H1 (cell line): ENCODE measurements around the gene CKLF. TPM values are rescaled to one million over a fixed set of nuclear protein-coding genes. Genes with fewer than 3 reads are reported as not detected.

Experiments used
- CBX8 ChIP-seq: fragments of 300-800, 300-1000 bp; sonication (generic); IDR thresholded peaks from 2 replicates; pipeline ENCODE4 v1.7.1; 2016; ENCODE audit warnings: low read depth, low read length, borderline replicate concordance
- JUN ChIP-seq: IDR thresholded peaks from 2 replicates; pipeline ENCODE4 v1.6.1; 2011; ENCODE audit warnings: low read depth, mild to moderate bottlenecking, improper control_type of control experiment, low read length
- PHF8 ChIP-seq: fragments of 200-600 bp; sonication (generic); conservative IDR thresholded peaks from 2 replicates; pipeline ENCODE4 v1.7.1; 2012; ENCODE audit warnings: low read depth, mild to moderate bottlenecking, inconsistent platforms, low read length, moderate library complexity
- TAF1 ChIP-seq: IDR thresholded peaks from 2 replicates; pipeline ENCODE4 v1.6.1; 2011; ENCODE audit warnings: mild to moderate bottlenecking, low read depth, low read length
- polyA plus RNA-seq, 7 experiments: library from polyadenylated mRNA; depleted of rRNA in 3 of 7; stranded (reverse) in 5 of 7; unstranded in 2 of 7; fragments of >200 nt in 5 of 7; fragments of 200-250 nt in 2 of 7; gene quantifications; 1 replicate in 5 of 7; 2 replicates in 1 of 7; 4 replicates in 1 of 7; pipeline versions ENCODE4 v1.2.1 to v1.2.3, GENCODE V29; 2011 to 2013; ENCODE audit warnings: missing spikeins in 2 of 7, mixed read lengths in 2 of 7
- total RNA-seq: library from RNA; stranded (reverse); fragmentation: NEBNext Ultra II Directional; extraction: Animal tissue kit (Norgen Biotek cat#: 25700); gene quantifications from 2 replicates; pipeline ENCODE4 v1.2.1, GENCODE V29; 2021
- TF ChIP-seq, protein P1 (sequence below): fragments of 300-600 bp; sonication (generic); IDR thresholded peaks from 2 replicates; pipeline ENCODE4 v1.7.1; 2012; ENCODE audit warnings: low read length, moderate library complexity, mild to moderate bottlenecking, inconsistent platforms; ENCODE audit not compliant: insufficient replicate concordance

The CKLF gene
- total and polyA plus RNA-seq, 2 of the 8 experiments (the other 6 are each of a cell fraction or from before 2014, with no cell fraction given): 21.1 to 63.5 TPM

DNA sequence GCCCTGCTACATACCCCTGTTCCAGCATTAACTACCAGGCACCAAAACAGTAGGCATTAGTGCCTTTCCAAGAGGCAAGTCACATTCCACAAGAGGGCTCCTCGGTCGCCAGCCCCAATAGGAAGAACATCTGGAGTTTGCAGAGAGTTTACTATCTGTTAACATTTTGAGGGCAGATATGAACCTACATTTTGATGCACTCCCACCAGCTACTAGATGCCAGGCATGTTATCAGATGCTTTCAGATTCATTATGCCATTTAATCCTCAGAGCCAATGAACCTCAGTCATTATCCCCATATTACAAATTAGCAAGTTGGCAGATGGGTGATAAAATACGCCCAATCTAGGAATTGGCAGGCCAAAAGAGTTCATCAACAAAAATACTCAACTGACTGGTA is 22.7 kb downstream of the CKLF start (continued):
- TF ChIP-seq, protein P1, sequence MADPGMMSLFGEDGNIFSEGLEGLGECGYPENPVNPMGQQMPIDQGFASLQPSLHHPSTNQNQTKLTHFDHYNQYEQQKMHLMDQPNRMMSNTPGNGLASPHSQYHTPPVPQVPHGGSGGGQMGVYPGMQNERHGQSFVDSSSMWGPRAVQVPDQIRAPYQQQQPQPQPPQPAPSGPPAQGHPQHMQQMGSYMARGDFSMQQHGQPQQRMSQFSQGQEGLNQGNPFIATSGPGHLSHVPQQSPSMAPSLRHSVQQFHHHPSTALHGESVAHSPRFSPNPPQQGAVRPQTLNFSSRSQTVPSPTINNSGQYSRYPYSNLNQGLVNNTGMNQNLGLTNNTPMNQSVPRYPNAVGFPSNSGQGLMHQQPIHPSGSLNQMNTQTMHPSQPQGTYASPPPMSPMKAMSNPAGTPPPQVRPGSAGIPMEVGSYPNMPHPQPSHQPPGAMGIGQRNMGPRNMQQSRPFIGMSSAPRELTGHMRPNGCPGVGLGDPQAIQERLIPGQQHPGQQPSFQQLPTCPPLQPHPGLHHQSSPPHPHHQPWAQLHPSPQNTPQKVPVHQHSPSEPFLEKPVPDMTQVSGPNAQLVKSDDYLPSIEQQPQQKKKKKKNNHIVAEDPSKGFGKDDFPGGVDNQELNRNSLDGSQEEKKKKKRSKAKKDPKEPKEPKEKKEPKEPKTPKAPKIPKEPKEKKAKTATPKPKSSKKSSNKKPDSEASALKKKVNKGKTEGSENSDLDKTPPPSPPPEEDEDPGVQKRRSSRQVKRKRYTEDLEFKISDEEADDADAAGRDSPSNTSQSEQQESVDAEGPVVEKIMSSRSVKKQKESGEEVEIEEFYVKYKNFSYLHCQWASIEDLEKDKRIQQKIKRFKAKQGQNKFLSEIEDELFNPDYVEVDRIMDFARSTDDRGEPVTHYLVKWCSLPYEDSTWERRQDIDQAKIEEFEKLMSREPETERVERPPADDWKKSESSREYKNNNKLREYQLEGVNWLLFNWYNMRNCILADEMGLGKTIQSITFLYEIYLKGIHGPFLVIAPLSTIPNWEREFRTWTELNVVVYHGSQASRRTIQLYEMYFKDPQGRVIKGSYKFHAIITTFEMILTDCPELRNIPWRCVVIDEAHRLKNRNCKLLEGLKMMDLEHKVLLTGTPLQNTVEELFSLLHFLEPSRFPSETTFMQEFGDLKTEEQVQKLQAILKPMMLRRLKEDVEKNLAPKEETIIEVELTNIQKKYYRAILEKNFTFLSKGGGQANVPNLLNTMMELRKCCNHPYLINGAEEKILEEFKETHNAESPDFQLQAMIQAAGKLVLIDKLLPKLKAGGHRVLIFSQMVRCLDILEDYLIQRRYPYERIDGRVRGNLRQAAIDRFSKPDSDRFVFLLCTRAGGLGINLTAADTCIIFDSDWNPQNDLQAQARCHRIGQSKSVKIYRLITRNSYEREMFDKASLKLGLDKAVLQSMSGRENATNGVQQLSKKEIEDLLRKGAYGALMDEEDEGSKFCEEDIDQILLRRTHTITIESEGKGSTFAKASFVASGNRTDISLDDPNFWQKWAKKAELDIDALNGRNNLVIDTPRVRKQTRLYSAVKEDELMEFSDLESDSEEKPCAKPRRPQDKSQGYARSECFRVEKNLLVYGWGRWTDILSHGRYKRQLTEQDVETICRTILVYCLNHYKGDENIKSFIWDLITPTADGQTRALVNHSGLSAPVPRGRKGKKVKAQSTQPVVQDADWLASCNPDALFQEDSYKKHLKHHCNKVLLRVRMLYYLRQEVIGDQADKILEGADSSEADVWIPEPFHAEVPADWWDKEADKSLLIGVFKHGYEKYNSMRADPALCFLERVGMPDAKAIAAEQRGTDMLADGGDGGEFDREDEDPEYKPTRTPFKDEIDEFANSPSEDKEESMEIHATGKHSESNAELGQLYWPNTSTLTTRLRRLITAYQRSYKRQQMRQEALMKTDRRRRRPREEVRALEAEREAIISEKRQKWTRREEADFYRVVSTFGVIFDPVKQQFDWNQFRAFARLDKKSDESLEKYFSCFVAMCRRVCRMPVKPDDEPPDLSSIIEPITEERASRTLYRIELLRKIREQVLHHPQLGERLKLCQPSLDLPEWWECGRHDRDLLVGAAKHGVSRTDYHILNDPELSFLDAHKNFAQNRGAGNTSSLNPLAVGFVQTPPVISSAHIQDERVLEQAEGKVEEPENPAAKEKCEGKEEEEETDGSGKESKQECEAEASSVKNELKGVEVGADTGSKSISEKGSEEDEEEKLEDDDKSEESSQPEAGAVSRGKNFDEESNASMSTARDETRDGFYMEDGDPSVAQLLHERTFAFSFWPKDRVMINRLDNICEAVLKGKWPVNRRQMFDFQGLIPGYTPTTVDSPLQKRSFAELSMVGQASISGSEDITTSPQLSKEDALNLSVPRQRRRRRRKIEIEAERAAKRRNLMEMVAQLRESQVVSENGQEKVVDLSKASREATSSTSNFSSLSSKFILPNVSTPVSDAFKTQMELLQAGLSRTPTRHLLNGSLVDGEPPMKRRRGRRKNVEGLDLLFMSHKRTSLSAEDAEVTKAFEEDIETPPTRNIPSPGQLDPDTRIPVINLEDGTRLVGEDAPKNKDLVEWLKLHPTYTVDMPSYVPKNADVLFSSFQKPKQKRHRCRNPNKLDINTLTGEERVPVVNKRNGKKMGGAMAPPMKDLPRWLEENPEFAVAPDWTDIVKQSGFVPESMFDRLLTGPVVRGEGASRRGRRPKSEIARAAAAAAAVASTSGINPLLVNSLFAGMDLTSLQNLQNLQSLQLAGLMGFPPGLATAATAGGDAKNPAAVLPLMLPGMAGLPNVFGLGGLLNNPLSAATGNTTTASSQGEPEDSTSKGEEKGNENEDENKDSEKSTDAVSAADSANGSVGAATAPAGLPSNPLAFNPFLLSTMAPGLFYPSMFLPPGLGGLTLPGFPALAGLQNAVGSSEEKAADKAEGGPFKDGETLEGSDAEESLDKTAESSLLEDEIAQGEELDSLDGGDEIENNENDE: no peak
- no peak for TF ChIP-seq JUN
- TF ChIP-seq TAF1: no peak
- TF ChIP-seq CBX8: no peak
- no peak for TF ChIP-seq PHF8
